BJ (cell line): ENCODE measurements around the gene SULT1A1. TPM values are rescaled to one million over a fixed set of nuclear protein-coding genes. Genes with fewer than 3 reads are reported as not detected.
"Not testable (repeated sequence)": the region's sequence is repeated elsewhere in the genome, so short reads cannot be mapped to it uniquely, and the experiment has no call there.

ENCODE experiments used
- CTCF ChIA-PET: fragments of 350-600 bp; formaldehyde crosslinking; extraction: SDS; loops from one replicate; lab custom pipeline; 2021; ENCODE audit warnings: antibody characterized with exemption, inconsistent platforms; lab: Yijun Ruan, JAX
- POLR2A ChIA-PET: fragments of 300-600 bp; sonication (Branson Sonifier 250); formaldehyde crosslinking; extraction: SDS; loops from one replicate; lab custom pipeline; 2021; ENCODE audit warnings: antibody characterized with exemption; lab: Charles Lee
- DNase-seq: peaks from one replicate; pipeline ENCODE4 v3.0.0-alpha.2; 2011; ENCODE audit warnings: low read depth
- H3K27me3 ChIP-seq: 2 replicates; pipeline ENCODE4 v1.6.0; 2011; ENCODE audit warnings: low read length; ENCODE audit not compliant: control insufficient read depth, insufficient read depth
- H3K36me3 ChIP-seq: 2 replicates; pipeline ENCODE4 v1.5.1; 2011; ENCODE audit warnings: low read length; ENCODE audit not compliant: control insufficient read depth, insufficient read depth
- H3K4me3 ChIP-seq: 2 replicates; pipeline ENCODE4 v1.5.1; 2011; ENCODE audit warnings: low read depth, mild to moderate bottlenecking, control low read depth, low read length
- CTCF ChIP-seq: IDR thresholded peaks from 2 replicates; pipeline ENCODE4 v1.5.1; 2011; ENCODE audit warnings: low read depth, mild to moderate bottlenecking, control low read depth, inconsistent platforms, low read length, moderate library complexity; ENCODE audit not compliant: insufficient read depth
- polyA plus RNA-seq: library from polyadenylated mRNA; depleted of rRNA; stranded (reverse); fragments of >200 nt; gene quantifications from 2 replicates; pipeline ENCODE4 v1.2.3, GENCODE V29; 2011

SULT1A1 gene
- polyA plus RNA-seq, 1 experiment = 0.12 TPM

GRCh38 chr16:28621481-28622155 lies 11.8 kb upstream of the SULT1A1 start:
- CTCF ChIA-PET = no interaction called here
- Histone ChIP-seq H3K4me3 (no peak overlapping the region), H3K27me3 (no peaks in the 10 kb centered on the region; the same call in 1 of the 2 replicates), H3K36me3 (no peaks in the 10 kb centered on the region)
- no peak for TF ChIP-seq CTCF
- DNase-seq = no peak
- POLR2A ChIA-PET = no interaction called here

GRCh38 chr16:28620316-28620715 lies 10.5 kb upstream of the SULT1A1 start:
- DNase-seq, H3K4me3 ChIP-seq, CTCF ChIA-PET, H3K36me3 ChIP-seq, POLR2A ChIA-PET, H3K27me3 ChIP-seq: not testable (repeated sequence)

- POLR2A ChIA-PET = no interaction called here
- Histone ChIP-seq H3K27me3 (no peaks in the 10 kb centered on the region; the same call in 1 of the 2 replicates), H3K4me3 (no peak overlapping the region), H3K36me3 (no peaks in the 10 kb centered on the region)
- no peak for DNase-seq
- CTCF ChIA-PET = no interaction called here
- TF ChIP-seq CTCF = no peak
These were observed 8.0 kb upstream of the SULT1A1 start for GRCh38 chr16:28617874-28618273.

- ChIA-PET CTCF (interaction anchor here (0.6 to 1.4 kb wide), 6 partner anchors 12 to 1052 kb away, joined by 3 to 10 read pairs (median 4); partner anchors contain the start of genes APOBR and CLN3), POLR2A (no interaction called here)
- DNase-seq = no peak
- Histone ChIP-seq H3K36me3 (no peaks in the 10 kb centered on the region), H3K27me3 (no peaks in the 10 kb centered on the region; the same call in 1 of the 2 replicates), H3K4me3 (no peak overlapping the region)
- TF ChIP-seq CTCF = no peak
These were observed 6.8 kb upstream of the SULT1A1 start for GRCh38 chr16:28616636-28617035.

GRCh38 chr16:28616224-28616577 lies 6.4 kb upstream of the SULT1A1 start:
- DNase-seq, H3K4me3 ChIP-seq, POLR2A ChIA-PET, H3K27me3 ChIP-seq, H3K36me3 ChIP-seq: not testable (repeated sequence)
- CTCF ChIA-PET = interaction anchor here (0.6 to 1.4 kb wide), 6 partner anchors 12 to 1052 kb away, joined by 3 to 10 read pairs (median 4); partner anchors contain the start of genes APOBR and CLN3

GRCh38 chr16:28615486-28616223 lies 5.8 kb upstream of the SULT1A1 start:
- H3K36me3 ChIP-seq, H3K27me3 ChIP-seq, POLR2A ChIA-PET, DNase-seq, H3K4me3 ChIP-seq: not testable (repeated sequence)
- CTCF ChIA-PET = interaction anchor here (1.0 to 1.4 kb wide), 4 partner anchors 11 to 338 kb away, joined by 3 to 8 read pairs (median 4); partner anchors contain the start of gene CLN3
- TF ChIP-seq CTCF = peak; percentile 65

- CTCF ChIA-PET, POLR2A ChIA-PET, H3K4me3 ChIP-seq: not testable (repeated sequence)
These were observed 4.7 kb upstream of the SULT1A1 start for GRCh38 chr16:28614561-28614960.

GRCh38 chr16:28613912-28614311 lies 4.1 kb upstream of the SULT1A1 start:
- CTCF ChIA-PET, H3K27me3 ChIP-seq, DNase-seq, H3K36me3 ChIP-seq, POLR2A ChIA-PET, H3K4me3 ChIP-seq: not testable (repeated sequence)

More at GRCh38 chr16:28614561-28614960, 4.7 kb upstream of the SULT1A1 start:
- H3K36me3 ChIP-seq, DNase-seq, H3K27me3 ChIP-seq: not testable (repeated sequence)
